GM19455 (cell line): ENCODE results near the gene LAMB2.

ENCODE experiments used
- ATAC-seq: cut with Tn5 transposase; IDR thresholded peaks from one replicate; pipeline ENCODE4 v1.9.1; 2021; ENCODE audit not compliant: unreplicated experiment

Gene LAMB2

DNA sequence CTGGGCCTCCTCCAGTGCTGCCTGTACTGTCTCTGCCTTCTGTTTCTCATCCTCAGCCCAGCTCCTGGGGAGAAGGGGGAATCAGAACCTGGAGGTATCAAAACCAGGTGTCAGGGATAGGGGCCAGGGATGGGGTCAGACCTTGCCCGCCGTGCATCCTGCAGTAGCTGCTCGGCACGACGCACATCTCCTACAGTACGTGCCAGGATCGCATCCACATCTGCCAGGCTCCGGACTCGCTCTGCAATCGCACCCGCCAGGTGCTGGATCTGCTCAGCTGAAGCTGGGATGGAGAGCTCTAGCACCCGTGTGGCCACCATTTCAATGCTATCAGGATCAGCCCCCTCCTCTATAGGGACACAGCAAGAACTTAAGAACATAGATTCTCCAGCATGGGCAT is 10.8 kb downstream of the LAMB2 start:
- no peak for ATAC-seq

DNA sequence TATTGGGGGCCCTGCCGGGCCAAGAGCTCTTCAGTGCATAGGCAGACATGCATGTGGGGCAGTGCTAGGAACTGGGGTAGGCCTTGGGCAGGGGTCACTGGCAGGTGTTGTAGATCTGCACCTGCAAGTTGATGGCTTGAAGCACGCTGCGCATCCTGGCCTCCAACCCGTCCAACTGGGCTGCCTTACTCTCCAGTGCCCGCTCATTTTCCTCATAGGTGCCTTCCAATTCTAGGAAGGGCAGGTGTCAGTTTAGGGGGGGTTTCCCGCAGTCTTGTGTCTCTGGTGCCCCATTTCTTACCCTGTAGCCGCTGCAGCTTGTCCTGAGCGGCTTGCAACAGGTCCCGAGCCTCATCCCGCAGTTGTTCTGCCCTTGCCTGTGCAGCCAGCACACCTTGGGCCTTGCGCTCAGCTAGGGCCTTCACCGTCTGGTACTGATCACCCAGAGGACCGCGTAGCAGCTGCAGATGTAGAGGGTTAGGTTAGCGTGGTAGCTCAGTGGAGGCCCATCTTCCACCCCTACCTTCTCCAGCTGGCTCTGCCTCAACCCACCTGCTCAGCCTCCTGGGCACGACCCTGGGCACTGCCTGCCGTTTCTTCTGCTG is 11.6 kb downstream of the LAMB2 start:
- ATAC-seq, result no peak

DNA sequence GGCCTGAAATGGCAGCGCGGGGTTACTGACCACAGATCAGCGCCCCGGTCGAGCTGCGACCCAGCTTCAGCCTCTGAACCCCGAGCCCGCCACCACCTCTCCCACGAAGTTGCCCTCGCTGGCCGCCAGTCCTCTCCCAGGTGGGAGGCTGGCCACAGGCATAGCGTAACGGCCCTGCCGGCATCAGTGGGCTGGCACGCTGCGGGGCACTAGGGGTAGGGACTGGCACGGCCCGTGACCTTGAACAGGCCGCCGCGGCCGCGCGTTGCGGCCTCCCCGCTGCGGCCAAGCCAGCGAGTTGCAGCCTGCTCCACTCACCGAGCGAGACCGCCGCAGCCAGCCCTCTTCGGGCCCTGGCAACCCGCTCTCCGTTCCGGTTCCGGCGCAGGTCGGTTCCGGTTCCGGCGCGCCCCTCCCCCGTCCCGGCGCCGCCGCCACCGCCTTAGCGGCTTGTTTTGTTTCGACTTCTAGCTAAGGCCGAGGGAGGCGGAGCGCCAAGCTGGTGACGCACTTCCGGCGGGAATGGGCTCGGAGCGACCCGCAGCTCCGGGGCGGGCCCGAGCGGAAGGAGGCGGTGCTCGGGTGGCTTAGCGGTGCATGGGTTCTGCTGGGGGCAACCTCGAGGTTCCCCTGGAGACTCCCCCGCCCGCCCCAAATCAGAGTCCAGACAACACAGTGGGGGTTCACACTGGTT is 12.3 kb downstream of the LAMB2 start, which contains the start of gene USP19:
Gene USP19 (minus strand): TSS at position 386 of the 694 bp plus-strand sequence. CDS start 1,678 bp downstream, outside the sequence.
- peak; percentile 88 for ATAC-seq

DNA sequence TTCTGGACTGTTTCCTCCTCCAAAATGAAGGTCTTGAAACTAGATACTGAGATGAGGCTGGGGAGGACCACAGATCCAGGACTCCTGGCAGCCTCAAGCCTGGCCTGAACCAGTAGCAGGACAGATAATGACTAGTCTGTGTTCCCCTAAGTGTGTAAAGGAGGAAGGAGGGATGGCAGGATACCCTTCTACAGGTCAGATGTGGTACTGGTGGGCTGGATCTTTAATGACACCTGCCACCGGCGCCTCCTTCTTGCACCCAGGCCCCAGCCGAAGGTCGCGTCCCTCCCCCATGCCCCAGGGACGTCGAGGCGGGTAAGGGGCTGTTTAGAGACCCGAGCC is 12.8 kb downstream of the LAMB2 start:
- ATAC-seq, result peak; percentile 4

DNA sequence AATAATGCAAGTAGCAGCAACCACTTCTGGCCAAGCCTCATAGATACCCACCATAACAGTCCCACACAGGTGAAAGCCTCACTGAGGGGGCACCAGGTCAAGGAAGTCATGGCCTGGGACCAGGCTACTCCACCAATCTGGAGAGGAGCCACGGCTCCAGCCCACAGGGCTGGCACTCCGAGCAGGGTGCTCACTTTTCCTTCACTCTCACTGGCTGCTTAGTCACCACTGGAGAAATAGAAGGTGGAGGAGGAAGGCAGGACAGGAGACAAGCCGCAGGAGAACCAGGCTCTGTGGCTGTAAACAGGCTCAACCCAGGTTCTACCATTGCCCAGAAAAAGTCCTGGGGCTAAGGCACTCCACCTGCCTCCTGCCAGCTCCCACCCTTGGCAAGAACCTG is 13.4 kb downstream of the LAMB2 start:
- no peak for ATAC-seq

DNA sequence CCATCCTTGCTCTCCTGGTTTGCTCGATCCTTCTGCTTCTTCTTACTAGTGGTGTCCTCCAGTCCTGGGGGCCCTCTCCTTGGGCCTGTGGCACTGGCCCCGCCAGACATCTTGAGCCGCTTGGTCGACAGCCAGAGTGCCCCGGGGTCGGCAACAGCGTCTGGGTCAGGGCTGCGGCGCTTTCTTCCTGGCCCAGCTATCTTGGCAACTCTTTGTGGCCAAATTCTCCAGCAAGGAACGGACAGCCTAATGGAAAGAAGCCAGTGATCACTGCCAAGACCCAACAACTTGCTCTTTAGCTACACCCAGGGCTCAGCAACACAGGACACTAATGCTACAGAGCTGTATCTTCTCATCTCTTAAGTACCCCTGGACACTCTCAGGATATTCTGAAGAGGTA is 13.8 kb downstream of the LAMB2 start:
- ATAC-seq, result no peak

DNA sequence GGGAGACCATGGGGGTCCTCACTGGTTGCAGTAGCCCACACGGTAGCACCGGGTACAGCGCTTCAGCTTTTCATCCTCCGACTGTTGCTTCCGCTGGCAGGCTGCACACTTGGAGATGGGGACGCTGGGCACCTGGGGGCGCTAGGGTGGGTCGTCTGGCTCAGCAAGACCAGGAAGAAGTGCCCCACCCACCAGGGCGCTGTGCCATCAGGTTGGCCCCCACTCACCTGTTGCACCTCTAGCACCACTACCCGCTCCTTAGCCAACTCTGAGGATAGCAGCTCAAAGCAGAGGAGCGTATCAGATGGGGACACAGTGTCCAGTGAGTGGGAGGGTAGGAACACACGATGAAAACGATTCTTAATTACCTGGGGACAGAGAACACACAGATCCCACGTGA is 20.6 kb downstream of the LAMB2 start:
- ATAC-seq, result no peak

DNA sequence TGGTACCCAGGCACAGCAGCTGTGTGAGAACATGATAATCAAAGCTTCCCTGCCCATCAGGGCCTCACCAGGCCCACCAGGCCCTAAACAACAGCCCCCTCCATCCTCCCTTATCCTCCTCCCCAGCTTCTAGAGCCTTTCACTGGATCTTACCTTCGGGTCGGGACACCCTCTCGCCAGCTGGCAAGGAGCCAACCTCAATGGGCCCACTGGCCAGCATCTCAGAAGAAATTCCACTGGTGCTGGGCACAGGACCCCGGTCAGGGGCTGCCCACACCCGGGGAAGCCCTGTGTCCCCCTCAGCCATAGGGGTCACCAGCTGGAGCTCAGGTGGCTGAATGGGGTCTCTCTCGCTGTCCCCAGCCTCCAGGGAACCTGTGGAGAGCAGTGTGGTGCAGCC is 21.5 kb downstream of the LAMB2 start:
- no peak for ATAC-seq

DNA sequence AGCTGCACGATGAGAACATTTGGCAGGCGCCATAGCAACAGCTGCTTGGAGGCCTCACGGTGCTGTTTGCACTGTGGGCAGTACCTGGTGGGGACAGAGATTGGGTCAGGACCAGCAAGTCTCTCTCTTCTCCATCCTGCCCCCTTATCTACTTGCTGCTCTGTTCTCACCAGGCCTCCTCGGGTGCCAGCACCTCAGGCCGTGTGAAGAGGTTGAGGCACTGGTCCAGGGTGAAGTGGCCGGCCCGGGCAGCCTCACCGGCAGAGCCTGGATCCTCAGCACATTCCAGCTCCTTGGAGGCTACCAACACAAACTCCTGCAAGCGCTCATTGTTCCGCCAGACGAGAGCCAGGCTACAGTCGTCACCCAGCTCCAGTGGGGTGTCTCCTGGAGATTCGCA is 22.1 kb downstream of the LAMB2 start:
- ATAC-seq, result no peak

DNA sequence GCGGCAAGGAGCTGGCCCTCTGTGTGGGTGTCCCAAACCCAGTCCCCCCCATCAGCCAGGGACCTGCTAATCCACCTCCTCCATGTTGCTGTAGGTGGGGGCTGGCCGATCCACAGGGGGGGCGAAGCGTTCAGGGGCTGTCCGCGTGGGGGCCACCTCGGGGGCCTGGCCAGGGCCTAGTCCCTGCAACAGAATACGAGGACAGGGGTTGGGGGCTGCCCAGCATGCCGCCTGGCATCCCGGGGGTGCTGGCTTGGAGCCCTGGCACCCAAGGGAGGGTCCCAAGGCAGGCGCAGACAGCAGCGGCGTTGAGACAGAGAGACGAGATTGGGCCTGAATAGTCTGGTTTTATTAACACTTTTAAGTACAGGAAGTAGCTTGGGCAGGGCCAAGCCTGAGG is 24.5 kb downstream of the LAMB2 start:
- ATAC-seq, result no peak

DNA sequence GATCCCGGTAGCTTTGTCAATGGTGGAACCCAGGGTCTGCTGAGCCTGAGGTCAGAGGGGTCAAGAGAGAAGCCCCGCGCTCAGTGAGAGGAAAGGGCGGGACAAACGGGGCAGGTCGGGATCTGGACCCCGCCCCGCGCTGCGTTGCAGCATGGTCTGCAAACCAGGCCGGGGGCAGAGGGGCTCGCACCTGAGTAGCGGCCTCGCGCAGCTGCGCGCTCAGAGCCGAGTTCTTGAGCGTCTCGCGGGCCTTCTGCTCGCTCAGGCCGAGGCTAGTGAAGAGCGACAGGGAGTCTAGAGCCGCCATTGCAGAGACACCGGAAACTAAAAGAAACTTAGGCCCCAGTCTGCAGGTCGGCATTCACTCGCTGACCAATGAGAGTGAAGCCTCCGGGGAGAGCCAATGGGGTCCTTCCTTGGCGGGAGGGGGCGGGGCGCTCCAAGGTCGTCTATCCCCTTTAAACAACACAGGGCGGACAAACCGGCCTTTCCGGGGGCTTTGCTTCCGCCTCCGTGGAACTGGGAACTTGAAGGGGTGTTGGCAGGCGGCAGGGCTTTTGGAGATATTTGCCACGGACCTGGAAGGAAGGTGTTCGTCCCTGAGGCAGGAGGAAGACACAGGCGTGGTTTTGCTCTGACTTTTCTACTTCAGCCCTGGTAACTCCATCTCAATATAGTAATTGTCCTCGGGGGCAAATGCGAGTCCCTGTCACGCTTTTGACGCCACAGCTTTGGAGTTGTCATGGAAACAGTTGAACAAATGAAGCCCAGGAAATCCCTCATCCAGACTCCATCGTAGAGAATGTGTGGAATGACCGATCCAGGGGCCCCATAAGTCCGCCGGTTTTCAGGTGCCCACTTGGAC is 28.2 kb downstream of the LAMB2 start, which contains the start of gene QARS1:
Gene QARS1 (minus strand): TSS at position 331 of the 865 bp plus-strand sequence. CDS start 24 bp downstream, at position 307.
- ATAC-seq, result peak; percentile 95

DNA sequence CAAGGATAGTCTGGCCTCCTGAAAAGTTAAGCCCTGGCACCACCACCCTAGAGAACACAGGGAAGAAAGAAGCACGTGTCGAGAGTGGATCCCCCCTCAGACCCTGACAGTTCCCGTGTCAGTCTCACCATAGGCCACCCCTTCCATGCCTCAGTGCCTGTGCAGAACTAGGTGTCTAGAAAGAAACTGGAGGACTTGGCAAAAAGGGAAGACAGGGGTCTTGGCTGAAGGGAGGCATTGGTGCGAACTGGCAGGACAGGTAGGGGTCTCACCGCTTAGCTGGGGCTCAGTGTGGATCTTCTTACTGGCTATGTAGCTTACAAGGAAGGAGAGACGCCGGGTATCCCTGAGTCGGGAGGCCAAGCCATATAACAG is 28.8 kb downstream of the LAMB2 start:
- ATAC-seq, result no peak

DNA sequence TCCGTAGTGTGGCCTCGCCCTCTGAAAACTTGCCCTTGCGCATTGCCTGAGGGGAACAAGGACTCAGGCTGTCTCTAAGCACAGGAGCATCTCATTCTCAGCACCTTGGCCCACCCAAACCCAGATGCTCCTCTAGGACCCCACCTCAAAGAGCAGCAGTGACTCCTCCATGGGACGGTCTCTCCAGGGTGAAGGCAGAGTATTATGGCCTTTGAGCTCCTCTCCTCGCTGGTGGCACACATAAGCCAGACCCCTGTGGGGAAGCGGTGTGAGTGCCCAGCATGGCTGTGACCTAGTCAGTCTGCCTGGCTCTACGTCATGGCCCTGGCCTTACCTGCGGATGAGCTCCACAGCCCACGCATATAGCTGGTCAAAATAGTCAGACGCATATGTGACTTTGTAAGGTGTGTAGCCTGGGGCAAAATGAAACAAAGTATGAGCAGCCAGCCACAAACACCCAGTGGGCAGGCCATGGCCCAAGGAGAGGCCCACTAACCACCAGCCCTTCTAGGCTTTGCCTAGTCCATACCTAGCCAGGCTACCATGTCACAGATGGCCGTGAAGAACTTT is 32.7 kb downstream of the LAMB2 start:
- ATAC-seq, result no peak

DNA sequence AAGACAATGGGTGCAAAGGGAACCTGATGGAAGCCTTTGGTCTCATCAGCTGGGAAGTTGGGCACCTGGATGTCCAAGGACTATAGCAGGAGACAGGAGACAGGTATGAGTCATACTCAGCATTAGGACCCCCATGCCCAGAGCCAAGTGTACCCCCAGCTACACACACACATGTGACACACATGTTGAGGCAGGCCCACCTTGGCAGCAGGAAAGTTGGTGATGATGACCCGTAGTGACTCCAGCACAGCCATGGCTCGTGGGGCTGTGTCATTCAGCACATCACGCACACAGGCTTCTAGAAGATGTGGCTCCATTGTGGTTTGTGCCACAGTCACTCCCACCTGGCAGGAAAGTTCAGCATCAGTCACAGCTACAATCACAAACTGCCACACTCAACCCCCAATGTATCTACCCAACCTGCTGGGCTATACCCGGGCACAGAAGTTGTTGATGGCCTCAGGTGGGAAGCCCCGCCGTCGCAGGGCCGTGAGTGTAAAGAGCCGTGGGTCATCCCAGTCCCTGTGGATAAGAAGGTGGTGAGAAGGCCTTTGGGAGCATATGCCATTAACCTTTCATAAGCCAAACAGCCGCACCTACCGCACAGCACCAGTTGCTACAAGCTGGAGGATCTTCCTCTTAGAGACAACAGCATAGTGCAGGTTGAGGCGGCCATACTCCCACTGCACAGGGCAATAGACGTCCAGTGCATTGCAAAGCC is 33.8 kb downstream of the LAMB2 start:
- ATAC-seq, result no peak

DNA sequence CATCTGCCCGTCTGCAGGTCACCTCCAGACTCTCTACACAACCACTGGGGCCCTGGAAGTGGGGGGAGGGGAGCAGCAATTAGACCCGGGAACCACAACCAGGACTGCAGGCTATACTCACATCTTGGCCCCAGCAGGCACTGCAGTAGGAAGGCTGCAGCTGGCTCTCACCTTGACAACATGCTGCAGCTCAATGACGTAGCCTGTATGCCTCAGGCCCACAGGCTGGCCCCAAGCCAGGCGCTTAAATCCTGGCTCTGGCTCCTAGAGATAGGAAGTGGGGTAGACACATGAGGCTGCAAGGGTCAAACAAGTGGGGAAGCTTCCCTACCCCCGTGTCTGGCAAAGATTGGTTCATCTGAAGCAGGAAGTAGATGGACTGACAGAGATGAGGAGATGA is 34.4 kb downstream of the LAMB2 start:
- no peak for ATAC-seq

DNA sequence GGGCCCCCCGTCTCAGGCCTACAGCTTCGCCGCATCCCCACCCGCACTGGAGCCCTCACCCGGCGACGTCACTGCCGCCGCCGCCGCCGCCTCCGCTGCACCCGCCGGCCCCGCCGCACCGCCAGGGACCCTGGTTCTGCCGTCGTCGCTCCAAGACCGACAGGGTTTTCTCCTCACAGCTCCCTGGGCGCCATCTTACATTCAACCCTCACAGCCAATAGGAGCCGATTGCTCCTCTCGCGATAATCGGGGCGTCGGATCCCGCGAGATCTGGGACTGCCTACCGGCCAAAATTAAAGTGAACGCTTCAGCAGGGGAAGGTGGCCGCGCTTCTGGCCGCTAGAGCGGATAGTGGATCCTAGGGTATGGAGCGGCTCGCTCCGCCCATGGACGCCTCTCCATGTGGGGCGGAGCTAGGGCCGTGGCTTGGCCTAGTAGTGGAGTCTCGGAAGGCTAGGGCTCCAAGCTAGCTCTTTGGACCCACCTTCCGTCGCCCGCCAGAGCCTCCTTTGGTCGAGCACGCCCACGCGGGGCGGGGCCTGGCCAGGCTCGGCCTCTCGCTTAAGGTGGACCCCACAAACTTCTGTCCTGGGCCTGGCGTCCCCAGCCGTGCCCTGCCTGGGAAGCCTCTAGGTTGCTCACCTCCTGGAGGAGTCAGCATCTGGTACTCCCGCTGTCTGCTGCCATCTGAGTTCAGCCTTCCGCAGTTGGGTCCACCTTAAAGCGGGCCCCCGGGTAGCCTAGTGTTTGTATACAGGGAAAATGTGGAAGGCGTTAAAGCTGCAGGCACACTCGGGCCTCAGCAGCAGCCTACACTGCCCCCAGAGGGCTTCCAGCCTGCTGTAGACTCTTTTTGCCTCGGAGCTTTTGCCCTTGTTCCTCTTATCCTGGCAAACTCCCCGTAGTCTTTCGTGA is 38.7 kb downstream of the LAMB2 start, which contains the start of gene QRICH1:
Gene QRICH1 (minus strand): TSS at position 219 of the 915 bp plus-strand sequence. CDS start 17,054 bp downstream, outside the sequence.
- ATAC-seq, result peak; percentile 80

DNA sequence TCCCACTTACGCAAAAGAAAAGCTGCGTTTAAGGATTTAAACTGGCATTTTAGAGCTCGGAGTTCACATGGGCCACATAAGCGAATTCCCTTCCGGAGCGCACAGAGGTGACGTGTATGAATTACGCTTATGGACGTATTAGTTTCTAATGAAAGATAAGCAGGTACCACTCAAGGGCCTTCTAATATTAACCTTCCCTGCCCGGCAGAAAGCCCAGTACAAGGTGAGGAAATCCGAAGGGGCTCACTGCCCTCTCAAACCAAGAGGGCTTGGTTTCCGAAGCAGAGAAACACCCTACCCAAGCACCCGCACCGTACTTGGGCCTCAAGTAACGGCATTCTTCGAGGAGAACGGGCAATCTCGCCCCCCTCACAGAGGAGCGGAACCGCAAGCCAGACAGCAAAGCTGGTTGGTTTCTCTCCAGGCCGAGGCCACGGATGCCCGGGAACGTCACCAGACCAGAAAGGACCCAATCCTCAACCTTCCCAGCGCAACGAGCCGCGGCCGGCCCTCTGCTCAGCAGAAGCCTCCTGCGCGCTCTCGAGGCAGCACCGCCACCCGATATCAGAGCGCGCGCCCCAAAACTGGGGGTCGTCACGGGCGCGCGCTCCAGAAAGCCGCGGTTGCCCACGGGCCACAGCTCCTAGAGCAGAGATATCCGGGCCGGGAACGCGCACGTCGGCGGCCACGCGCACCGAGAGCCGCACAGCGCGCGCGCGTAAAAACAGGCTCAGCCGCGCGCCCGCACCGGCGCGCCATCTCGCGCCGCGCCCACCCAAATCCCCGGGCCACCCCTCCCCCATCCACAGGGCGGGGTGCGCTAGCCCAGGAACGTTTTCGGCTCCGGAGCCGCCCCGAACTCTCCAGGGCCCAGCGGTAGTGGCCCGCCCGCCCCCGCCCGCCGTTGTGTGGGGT is 39.7 kb downstream of the LAMB2 start:
- peak; percentile 41 for ATAC-seq

DNA sequence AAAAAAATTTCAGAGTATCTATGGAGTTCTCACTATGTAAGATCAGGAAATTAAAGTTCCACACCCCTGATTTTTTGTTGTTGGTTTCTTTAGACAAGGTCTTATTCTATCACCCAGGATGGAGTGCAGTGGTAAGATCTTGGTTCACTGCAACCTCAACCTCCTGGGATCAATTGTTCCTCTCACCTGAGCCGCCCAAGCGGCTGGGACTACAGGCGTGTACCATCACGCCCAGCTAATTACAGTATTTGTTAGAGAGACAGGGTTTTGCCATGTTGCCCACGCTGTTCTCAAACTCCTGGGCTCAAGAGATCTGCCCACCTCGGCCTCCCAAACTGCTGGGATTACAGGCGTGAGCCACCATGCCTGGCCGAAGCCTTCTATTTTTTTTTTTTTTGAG is 51.4 kb downstream of the LAMB2 start:
- no peak for ATAC-seq

DNA sequence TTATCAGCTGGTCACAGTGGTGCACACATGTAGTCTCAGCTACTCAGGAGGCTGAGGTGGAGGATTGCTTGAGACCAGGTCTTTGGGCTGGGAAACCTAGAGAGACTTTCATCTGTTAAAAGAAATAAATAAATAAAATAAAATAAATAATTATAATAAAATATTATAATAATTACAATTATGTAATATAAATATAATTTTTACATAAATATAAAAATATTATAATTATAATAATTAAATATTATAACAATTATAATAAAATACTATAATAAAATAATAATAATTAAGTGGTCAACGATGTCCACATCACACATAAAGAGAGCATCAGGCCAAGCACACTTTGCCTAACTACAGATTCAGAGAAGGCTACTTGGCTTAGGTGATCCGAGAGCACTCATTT is 53.6 kb downstream of the LAMB2 start:
- no peak for ATAC-seq
